DOHH2 (cell line): ENCODE measurements around the gene ADGRL2.

Source experiments
- EZH2phosphoT487 ChIP-seq: fragments of 200-600 bp; sonication (generic); IDR thresholded peaks from 2 replicates; pipeline ENCODE4 v1.6.1; 2017; ENCODE audit warnings: borderline replicate concordance, mild to moderate bottlenecking, antibody characterized with exemption, low read length, moderate library complexity, mixed read lengths
- TF ChIP-seq, protein P1 (sequence below): fragments of 200-600 bp; sonication (generic); IDR thresholded peaks from one replicate; pipeline ENCODE4 v1.5.1; 2014; ENCODE audit warnings: antibody characterized with exemption, mild to moderate bottlenecking, low read depth, low read length; ENCODE audit not compliant: poor library complexity, severe bottlenecking

DNA sequence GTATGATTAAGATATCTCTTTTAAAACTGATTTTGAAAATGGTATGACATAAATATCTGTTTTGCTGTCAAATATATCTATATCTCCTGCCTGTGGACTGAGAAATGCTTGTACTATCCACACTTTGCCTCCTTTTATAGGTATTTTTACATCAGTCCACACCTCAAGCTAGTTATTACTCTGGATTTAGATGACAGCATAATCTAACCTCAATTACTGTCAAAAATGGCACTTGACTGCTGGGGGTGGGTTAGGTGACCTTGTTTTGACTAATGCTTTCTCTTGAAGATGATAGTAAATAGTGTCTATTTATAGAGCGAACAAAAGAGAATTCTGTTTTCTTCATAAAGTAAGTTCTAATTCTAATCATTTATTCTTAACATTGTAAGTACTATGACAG, 9.1 kb downstream of the ADGRL2 start:
- TF ChIP-seq, protein P1, sequence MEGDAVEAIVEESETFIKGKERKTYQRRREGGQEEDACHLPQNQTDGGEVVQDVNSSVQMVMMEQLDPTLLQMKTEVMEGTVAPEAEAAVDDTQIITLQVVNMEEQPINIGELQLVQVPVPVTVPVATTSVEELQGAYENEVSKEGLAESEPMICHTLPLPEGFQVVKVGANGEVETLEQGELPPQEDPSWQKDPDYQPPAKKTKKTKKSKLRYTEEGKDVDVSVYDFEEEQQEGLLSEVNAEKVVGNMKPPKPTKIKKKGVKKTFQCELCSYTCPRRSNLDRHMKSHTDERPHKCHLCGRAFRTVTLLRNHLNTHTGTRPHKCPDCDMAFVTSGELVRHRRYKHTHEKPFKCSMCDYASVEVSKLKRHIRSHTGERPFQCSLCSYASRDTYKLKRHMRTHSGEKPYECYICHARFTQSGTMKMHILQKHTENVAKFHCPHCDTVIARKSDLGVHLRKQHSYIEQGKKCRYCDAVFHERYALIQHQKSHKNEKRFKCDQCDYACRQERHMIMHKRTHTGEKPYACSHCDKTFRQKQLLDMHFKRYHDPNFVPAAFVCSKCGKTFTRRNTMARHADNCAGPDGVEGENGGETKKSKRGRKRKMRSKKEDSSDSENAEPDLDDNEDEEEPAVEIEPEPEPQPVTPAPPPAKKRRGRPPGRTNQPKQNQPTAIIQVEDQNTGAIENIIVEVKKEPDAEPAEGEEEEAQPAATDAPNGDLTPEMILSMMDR, result no peak
- TF ChIP-seq EZH2phosphoT487, result no peak
